Measurements from ENCODE around the gene PLCB3. TPM values are rescaled to one million over a fixed set of nuclear protein-coding genes. Genes with fewer than 3 reads are reported as not detected.

PLCB3 gene
- total RNA-seq, 1 donor, result 3.7 TPM

- Histone ChIP-seq H3K9me3 (ENCODE audit: low read depth, low read length) (no peaks in the 10 kb centered on the region), H3K4me1 (ENCODE audit: insufficient read depth, low read length) (peaks cover 27% of the 10 kb centered on the region), H3K4me3 (ENCODE audit: low read length) (no peak overlapping the region), H3K27me3 (ENCODE audit: insufficient read depth, low read length) (peaks cover 34% of the 10 kb centered on the region)
Measured at GRCh38 chr11:64289002-64289564, 37.8 kb downstream of the PLCB3 start.

GRCh38 chr11:64290352-64291261 is 39.3 kb downstream of the PLCB3 start:
- Histone ChIP-seq H3K4me3 (ENCODE audit: low read length) (no peak overlapping the region), H3K9me3 (ENCODE audit: low read depth, low read length) (no peaks in the 10 kb centered on the region), H3K27me3 (ENCODE audit: insufficient read depth, low read length) (peaks cover 49% of the 10 kb centered on the region), H3K4me1 (ENCODE audit: insufficient read depth, low read length) (peaks cover 24% of the 10 kb centered on the region)

- peaks cover 56% of the 10 kb centered on the region for H3K27me3 ChIP-seq (ENCODE audit: insufficient read depth, low read length)
- no peak within 1 kb of the TSS for H3K4me3 ChIP-seq (ENCODE audit: low read length)
- peaks cover 18% of the 10 kb centered on the region for H3K4me1 ChIP-seq (ENCODE audit: insufficient read depth, low read length)
- no peaks in the 10 kb centered on the region for H3K9me3 ChIP-seq (ENCODE audit: low read depth, low read length)
Measured at GRCh38 chr11:64291262-64291751, 40.0 kb downstream of the PLCB3 start, which contains the start of gene KCNK4. TSS of gene KCNK4 (plus strand) at chr11:64291302. CDS start at chr11:64293019, 1,717 bp downstream.

GRCh38 chr11:64291752-64292459 is 40.6 kb downstream of the PLCB3 start:
- Histone ChIP-seq H3K27me3 (ENCODE audit: insufficient read depth, low read length) (peaks cover 62% of the 10 kb centered on the region), H3K4me3 (ENCODE audit: low read length) (no peak overlapping the region), H3K9me3 (ENCODE audit: low read depth, low read length) (no peaks in the 10 kb centered on the region), H3K4me1 (ENCODE audit: insufficient read depth, low read length) (peaks cover 16% of the 10 kb centered on the region)

- Histone ChIP-seq H3K9me3 (ENCODE audit: low read depth, low read length) (no peaks in the 10 kb centered on the region), H3K4me1 (ENCODE audit: insufficient read depth, low read length) (peaks cover 16% of the 10 kb centered on the region), H3K4me3 (ENCODE audit: low read length) (no peak overlapping the region), H3K27me3 (ENCODE audit: insufficient read depth, low read length) (peaks cover 69% of the 10 kb centered on the region)
Measured at GRCh38 chr11:64292460-64293254, 41.3 kb downstream of the PLCB3 start.

GRCh38 chr11:64294774-64295173 is 43.4 kb downstream of the PLCB3 start:
- Histone ChIP-seq H3K27me3 (ENCODE audit: insufficient read depth, low read length) (peaks cover 91% of the 10 kb centered on the region), H3K9me3 (ENCODE audit: low read depth, low read length) (no peaks in the 10 kb centered on the region)

GRCh38 chr11:64295760-64296159 is 44.4 kb downstream of the PLCB3 start:
- Histone ChIP-seq H3K4me1 (ENCODE audit: insufficient read depth, low read length) (peaks cover 35% of the 10 kb centered on the region), H3K9me3 (ENCODE audit: low read depth, low read length) (no peaks in the 10 kb centered on the region), H3K27me3 (ENCODE audit: insufficient read depth, low read length) (peaks cover 92% of the 10 kb centered on the region), H3K4me3 (ENCODE audit: low read length) (no peak overlapping the region)

More at GRCh38 chr11:64294774-64295173, 43.4 kb downstream of the PLCB3 start:
- Histone ChIP-seq H3K4me3 (ENCODE audit: low read length) (no peak overlapping the region), H3K4me1 (ENCODE audit: insufficient read depth, low read length) (peaks cover 25% of the 10 kb centered on the region)

GRCh38 chr11:64296236-64296635 is 44.9 kb downstream of the PLCB3 start:
- H3K4me1 ChIP-seq (ENCODE audit: insufficient read depth, low read length), result peaks cover 38% of the 10 kb centered on the region
- H3K9me3 ChIP-seq (ENCODE audit: low read depth, low read length), result no peaks in the 10 kb centered on the region
- H3K27me3 ChIP-seq (ENCODE audit: insufficient read depth, low read length), result peaks cover 90% of the 10 kb centered on the region
- H3K4me3 ChIP-seq (ENCODE audit: low read length), result no peak overlapping the region

GRCh38 chr11:64296830-64297698 is 45.7 kb downstream of the PLCB3 start:
- peaks cover 91% of the 10 kb centered on the region for H3K27me3 ChIP-seq (ENCODE audit: insufficient read depth, low read length)
- no peaks in the 10 kb centered on the region for H3K9me3 ChIP-seq (ENCODE audit: low read depth, low read length)
- no peak overlapping the region for H3K4me3 ChIP-seq (ENCODE audit: low read length)
- H3K4me1 ChIP-seq (ENCODE audit: insufficient read depth, low read length), result peaks cover 35% of the 10 kb centered on the region

- H3K4me3 ChIP-seq (ENCODE audit: low read length), result no peak overlapping the region
- no peaks in the 10 kb centered on the region for H3K9me3 ChIP-seq (ENCODE audit: low read depth, low read length)
- peaks cover 28% of the 10 kb centered on the region for H3K4me1 ChIP-seq (ENCODE audit: insufficient read depth, low read length)
- peaks cover 84% of the 10 kb centered on the region for H3K27me3 ChIP-seq (ENCODE audit: insufficient read depth, low read length)
Measured at GRCh38 chr11:64297699-64298358, 46.5 kb downstream of the PLCB3 start.

GRCh38 chr11:64298966-64299846 is 47.9 kb downstream of the PLCB3 start:
- peaks cover 71% of the 10 kb centered on the region for H3K27me3 ChIP-seq (ENCODE audit: insufficient read depth, low read length)
- no peak overlapping the region for H3K4me3 ChIP-seq (ENCODE audit: low read length)
- H3K9me3 ChIP-seq (ENCODE audit: low read depth, low read length), result no peaks in the 10 kb centered on the region
- peaks cover 34% of the 10 kb centered on the region for H3K4me1 ChIP-seq (ENCODE audit: insufficient read depth, low read length)

GRCh38 chr11:64299847-64300648 is 48.7 kb downstream of the PLCB3 start, which contains the start of gene CATSPERZ:
TSS of gene CATSPERZ (plus strand) at chr11:64300358. CDS start at chr11:64300411, 53 bp downstream.
- Histone ChIP-seq H3K4me1 (ENCODE audit: insufficient read depth, low read length) (peaks cover 40% of the 10 kb centered on the region), H3K4me3 (ENCODE audit: low read length) (no peak within 1 kb of the TSS), H3K27me3 (ENCODE audit: insufficient read depth, low read length) (peaks cover 62% of the 10 kb centered on the region), H3K9me3 (ENCODE audit: low read depth, low read length) (no peaks in the 10 kb centered on the region)

Measured in mononuclear cell (primary cell).